SK-N-SH treated with all-trans-retinoic acid at 6 μM for 48 hours (cell line): ENCODE results near the gene RAB23.

Experiments
- SNAI2 ChIP-seq: fragments of 250-450 bp; sonication (Bioruptor Pico); IDR thresholded peaks from 2 replicates; pipeline ENCODE4 v1.5.0; 2020; ENCODE audit warnings: mild to moderate bottlenecking, moderate library complexity
- ZFP30 ChIP-seq: fragments of 450-650 bp; formaldehyde crosslinking; IDR thresholded peaks from 2 replicates; pipeline ENCODE4 v1.5.0; 2022; ENCODE audit warnings: mild to moderate bottlenecking, moderate library complexity

DNA sequence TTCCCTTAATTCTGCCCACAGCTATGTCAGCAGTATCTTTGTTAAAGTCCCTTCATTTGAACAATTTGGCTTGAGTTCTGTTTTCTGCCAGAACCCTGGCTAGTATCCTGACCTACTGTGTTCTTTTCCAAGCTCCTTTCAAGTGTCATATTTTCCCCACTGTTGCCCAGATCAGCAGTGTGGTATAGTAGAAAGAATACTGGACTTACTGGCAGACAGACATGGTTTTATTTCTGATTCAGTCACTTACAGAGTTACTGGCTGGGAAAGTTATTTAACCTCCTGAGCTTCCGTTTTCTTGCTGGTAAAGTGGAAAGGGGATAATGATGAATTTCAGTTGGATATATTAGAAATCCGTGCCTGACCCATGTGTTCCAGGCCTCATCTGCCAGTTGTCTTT, 39.8 kb upstream of the RAB23 start:
- TF ChIP-seq ZFP30 (CRISPR knock-in tag) (no peak), SNAI2 (no peak)
